Endothelial cell of umbilical vein (primary cell): Measurements from ENCODE around the gene TRIM67. TPM values are rescaled to one million over a fixed set of nuclear protein-coding genes. Genes with fewer than 3 reads are reported as not detected.

ENCODE experiments used
- BruUV-seq: library from RNA; stranded (reverse); fragments of 400-500 nt; replicated peaks from 2 replicates; lab custom pipeline; 2021; lab: Mats Ljungman, UMichigan
- CTCF ChIA-PET: fragments of 300-600, 350-600 bp; sonication (Branson Sonifier 250); formaldehyde crosslinking; loops from one replicate; lab custom pipeline; 2021; ENCODE audit warnings: antibody characterized with exemption, inconsistent platforms; lab: Charles Lee
- POLR2A ChIA-PET: fragments of 300-600, 350-600 bp; sonication (Branson Sonifier 250); formaldehyde crosslinking; loops from one replicate; lab custom pipeline; 2021; ENCODE audit warnings: antibody characterized with exemption, inconsistent platforms; lab: Charles Lee
- DNase-seq: peaks from one replicate; pipeline ENCODE4 v3.0.0-alpha.2; 2011; ENCODE audit warnings: low read depth, low spot score
- FAIRE-seq: peaks from 2 replicates; lab custom pipeline; 2011; peaks lifted over from hg19 to GRCh38; lab: Jason Lieb, UNC
- H2AFZ ChIP-seq: 2 replicates; pipeline ENCODE4 v1.6.0; 2012; ENCODE audit warnings: low read depth, low read length, control low read depth, inconsistent platforms
- H3K27ac ChIP-seq: 2 replicates; pipeline ENCODE4 v1.5.1; 2011; ENCODE audit warnings: low read depth, mild to moderate bottlenecking, control low read depth, low read length, moderate library complexity; ENCODE audit not compliant: insufficient read depth
- H3K27me3 ChIP-seq, 2 experiments: 2 replicates each; pipeline versions ENCODE4 v1.6.0 to v1.6.1; 2011; ENCODE audit warnings: low read length in 2 of 2, mixed read lengths in 1 of 2; ENCODE audit not compliant: control insufficient read depth in 2 of 2, insufficient read depth in 2 of 2
- H3K36me3 ChIP-seq, 2 experiments: 2 replicates in 1 of 2; 3 replicates in 1 of 2; pipeline ENCODE4 v1.5.1; 2011; ENCODE audit warnings: low read length in 2 of 2, mild to moderate bottlenecking in 1 of 2, moderate library complexity in 1 of 2; ENCODE audit not compliant: control insufficient read depth in 2 of 2, insufficient read depth in 2 of 2; ENCODE audit errors: extremely low read depth in 1 of 2
- H3K4me1 ChIP-seq: 3 replicates; pipeline ENCODE4 v1.5.1; 2011; ENCODE audit warnings: mild to moderate bottlenecking, low read length; ENCODE audit not compliant: control insufficient read depth, insufficient read depth; ENCODE audit errors: extremely low read depth
- H3K4me2 ChIP-seq: 2 replicates; pipeline ENCODE4 v1.6.1; 2011; ENCODE audit warnings: low read length, control low read depth, mixed read lengths; ENCODE audit not compliant: insufficient read depth
- H3K4me3 ChIP-seq, 3 experiments: fragments of 200-600 bp in 1 of 3; sonication (generic), shearing (Covaris generic) in 1 of 3; replicated peaks in 1 of 3; 2 replicates each; pipeline ENCODE4 v1.5.1; 2011 to 2016; ENCODE audit warnings: control low read depth in 3 of 3, low read length in 3 of 3, mild to moderate bottlenecking in 2 of 3, inconsistent platforms in 1 of 3, low read depth in 1 of 3, moderate library complexity in 1 of 3; ENCODE audit not compliant: insufficient read depth in 1 of 3
- H3K79me2 ChIP-seq: 2 replicates; pipeline ENCODE4 v1.6.0; 2012; ENCODE audit warnings: low read length, inconsistent platforms; ENCODE audit not compliant: control insufficient read depth, insufficient read depth
- H3K9ac ChIP-seq: replicated peaks from 2 replicates; pipeline ENCODE3; 2011; ENCODE audit warnings: low read length, control low read depth; ENCODE audit not compliant: insufficient read depth; ENCODE audit errors: extremely low read depth
- H3K9me1 ChIP-seq: replicated peaks from 3 replicates; pipeline ENCODE4 v1.6.0; 2011; ENCODE audit warnings: mild to moderate bottlenecking, low read length; ENCODE audit not compliant: control insufficient read depth, insufficient read depth; ENCODE audit errors: extremely low read depth
- H3K9me3 ChIP-seq: replicated peaks from 2 replicates; pipeline ENCODE4 v1.5.1; 2012; ENCODE audit warnings: low read length, inconsistent platforms; ENCODE audit not compliant: control insufficient read depth, insufficient read depth
- H4K20me1 ChIP-seq: replicated peaks from 2 replicates; pipeline ENCODE3; 2011; ENCODE audit warnings: mild to moderate bottlenecking, low read length; ENCODE audit not compliant: control insufficient read depth, insufficient read depth; ENCODE audit errors: extremely low read depth
- CTCF ChIP-seq, 2 donors: IDR thresholded peaks; 1 replicate in 1 of 2; 2 replicates in 1 of 2; pipeline ENCODE4 v1.5.1; 2011; ENCODE audit warnings: low read length in 2 of 2, mild to moderate bottlenecking in 2 of 2, moderate library complexity in 2 of 2, control low read depth in 1 of 2, inconsistent platforms in 1 of 2, low read depth in 1 of 2; ENCODE audit not compliant: insufficient read depth in 1 of 2; ENCODE audit errors: extremely low read depth in 1 of 2
- EZH2 ChIP-seq: IDR thresholded peaks from 2 replicates; pipeline ENCODE4 v1.6.1; 2012; ENCODE audit warnings: borderline replicate concordance, low read depth, mild to moderate bottlenecking, moderate library complexity, low read length, inconsistent platforms; ENCODE audit not compliant: severe bottlenecking
- FOS ChIP-seq: IDR thresholded peaks from 2 replicates; pipeline ENCODE4 v1.6.1; 2011; ENCODE audit warnings: mild to moderate bottlenecking, low read length, moderate library complexity, borderline replicate concordance; ENCODE audit not compliant: insufficient read depth
- GATA2 ChIP-seq: IDR thresholded peaks from 2 replicates; pipeline ENCODE4 v1.7.0; 2011; ENCODE audit warnings: low read depth, mild to moderate bottlenecking, moderate library complexity, mixed read lengths, low read length; ENCODE audit not compliant: insufficient read length, insufficient read depth
- JUN ChIP-seq: IDR thresholded peaks from 2 replicates; pipeline ENCODE4 v1.6.1; 2011; ENCODE audit warnings: borderline replicate concordance, low read depth; ENCODE audit not compliant: insufficient read length, insufficient read depth
- MAX ChIP-seq: IDR thresholded peaks from 2 replicates; pipeline ENCODE4 v1.6.1; 2011; ENCODE audit not compliant: insufficient read depth, insufficient read length
- MYC ChIP-seq: IDR thresholded peaks from one replicate; pipeline ENCODE4 v1.6.1; 2011; ENCODE audit warnings: mild to moderate bottlenecking, low read depth, low read length
- POLR2A ChIP-seq: IDR thresholded peaks from 2 replicates; pipeline ENCODE4 v1.6.1; 2012; ENCODE audit warnings: low read depth, mild to moderate bottlenecking, control low read depth, low read length
- POLR2AphosphoS5 ChIP-seq: IDR thresholded peaks from 2 replicates; pipeline ENCODE4 v1.6.1; 2012; ENCODE audit warnings: low read depth, mild to moderate bottlenecking, control low read depth, low read length, moderate library complexity; ENCODE audit not compliant: insufficient read depth
- dilution Hi-C: fragments of 300-500 bp; cut with MboI; formaldehyde crosslinking; loops from one replicate; pipeline ENCODE4 v1.15.0; 2019; ENCODE audit warnings: low sequenced_read_pairs; ENCODE audit not compliant: extremely low pct_ligation_motif_present
- intact Hi-C: fragments of 100-400 bp; cut with micrococcal nuclease; formaldehyde crosslinking; loops from one replicate; pipeline ENCODE4 v1.10.0; 2022
- polyA plus RNA-seq, 4 experiments: library from polyadenylated mRNA; depleted of rRNA in 3 of 4; stranded (reverse) in 3 of 4; unstranded in 1 of 4; fragments of >200 nt; gene quantifications; 2 replicates each; pipeline versions ENCODE4 v1.2.1 to v1.2.3, GENCODE V29; 2011 to 2012; ENCODE audit warnings: missing spikeins in 1 of 4
- total RNA-seq: library from RNA; stranded (reverse); gene quantifications from 2 replicates; pipeline ENCODE4 v1.2.3, GENCODE V29; 2021

TRIM67 gene
- total and polyA plus RNA-seq, 2 donors (not counting 3 experiments of a cell fraction or from before 2014, with no cell fraction given): not detected

GRCh38 chr1:231265379-231265778 is 103.5 kb downstream of the TRIM67 start:
- peaks cover 21 to 24% of the 10 kb centered on the region in 2 experiments for H3K36me3 ChIP-seq
- H3K79me2 ChIP-seq: no peaks in the 10 kb centered on the region
- no peaks in the 10 kb centered on the region for H3K4me1 ChIP-seq
- H3K9me1 ChIP-seq: no peaks in the 10 kb centered on the region
- no peaks in the 10 kb centered on the region for H4K20me1 ChIP-seq
- H3K27ac ChIP-seq: no peak overlapping the region
- BruUV-seq: no TSS peak
- TF ChIP-seq EZH2: no peak
- no peak for TF ChIP-seq MYC
- no peak for TF ChIP-seq MAX
- no peak for TF ChIP-seq GATA2
- TF ChIP-seq CTCF (IDR thresholded peaks at IDR 0.05; ENCODE audit: extremely low read depth in 1 of 2, insufficient read depth in 1 of 2, low read depth in 1 of 2, low read length in 2 of 2): no peak
- TF ChIP-seq POLR2A: no peak
- no peak for TF ChIP-seq POLR2AphosphoS5
- TF ChIP-seq JUN: no peak
- TF ChIP-seq FOS: no peak
- H3K4me2 ChIP-seq: no peak overlapping the region
- dilution Hi-C loops (no loop called here), intact Hi-C loops (no loop called here)
- H3K9ac ChIP-seq: no peak overlapping the region
- no peaks in the 10 kb centered on the region for H3K9me3 ChIP-seq
- no peak for FAIRE-seq
- CTCF ChIA-PET: no interaction called here
- no peak overlapping the region for H3K4me3 ChIP-seq
- no peak overlapping the region for H2AFZ ChIP-seq
- POLR2A ChIA-PET: no interaction called here
- no peak for DNase-seq
- no peaks in the 10 kb centered on the region for H3K27me3 ChIP-seq
